IMR-90 (cell line): Measurements from ENCODE around the gene ICAM1. TPM values are rescaled to one million over a fixed set of nuclear protein-coding genes. Genes with fewer than 3 reads are reported as not detected.

Source experiments
- ATAC-seq: fragments of 200-7000 bp; cut with Tn5 transposase; 2 replicates; pipeline ENCODE4 v1.9.1; 2020; ENCODE audit warnings: low read depth, mild to moderate bottlenecking, moderate library complexity
- BruUV-seq: library from RNA; stranded (reverse); fragments of 400-500 nt; replicated peaks from 2 replicates; lab custom pipeline; 2021; lab: Mats Ljungman, UMichigan
- CTCF ChIA-PET: fragments of 300-600 bp; formaldehyde crosslinking; extraction: SDS; loops from one replicate; lab custom pipeline; 2021; ENCODE audit warnings: antibody characterized with exemption; lab: Yijun Ruan, JAX
- POLR2A ChIA-PET: fragments of 300-600 bp; sonication (Branson Sonifier 250); formaldehyde crosslinking; loops from one replicate; lab custom pipeline; 2022; ENCODE audit warnings: antibody characterized with exemption; ENCODE audit not compliant: unreplicated experiment; lab: Charles Lee
- DNase-seq: peaks from one replicate; pipeline ENCODE4 v3.0.0; 2013
- H2AFZ ChIP-seq: replicated peaks from 2 replicates; pipeline ENCODE3; 2013; ENCODE audit warnings: low read length, mild to moderate bottlenecking; ENCODE audit not compliant: poor library complexity
- H2AK5ac ChIP-seq: 2 replicates; pipeline ENCODE4 v1.6.1; 2013; ENCODE audit warnings: low read depth, low read length, inconsistent platforms
- H2AK9ac ChIP-seq: replicated peaks from 2 replicates; pipeline ENCODE3; 2013; ENCODE audit warnings: mild to moderate bottlenecking, low read depth, low read length, moderate library complexity; ENCODE audit not compliant: poor library complexity
- H2BK120ac ChIP-seq: 2 replicates; pipeline ENCODE4 v1.6.1; 2013; ENCODE audit warnings: low read depth, low read length, inconsistent platforms
- H2BK15ac ChIP-seq: 3 replicates; pipeline ENCODE4 v1.6.1; 2013; ENCODE audit warnings: low read depth, low read length, inconsistent platforms
- H2BK20ac ChIP-seq: 2 replicates; pipeline ENCODE4 v1.6.1; 2013; ENCODE audit warnings: low read depth, mild to moderate bottlenecking, inconsistent platforms, low read length, moderate library complexity
- H2BK5ac ChIP-seq: 2 replicates; pipeline ENCODE4 v1.6.1; 2013; ENCODE audit warnings: mild to moderate bottlenecking, low read depth, low read length, inconsistent platforms; ENCODE audit not compliant: poor library complexity, severe bottlenecking
- H3K14ac ChIP-seq: replicated peaks from 2 replicates; pipeline ENCODE4 v1.6.1; 2013; ENCODE audit warnings: low read depth, low read length, inconsistent platforms
- H3K18ac ChIP-seq: 2 replicates; pipeline ENCODE4 v1.6.1; 2013; ENCODE audit warnings: low read depth, low read length, control low read depth
- H3K23ac ChIP-seq: 2 replicates; pipeline ENCODE4 v1.6.1; 2013; ENCODE audit warnings: low read depth, low read length, inconsistent platforms
- H3K27ac ChIP-seq: 2 replicates; pipeline ENCODE4 v1.5.1; 2013; ENCODE audit warnings: mild to moderate bottlenecking, control low read depth, low read length; ENCODE audit not compliant: insufficient read depth
- H3K27me3 ChIP-seq: 2 replicates; pipeline ENCODE4 v1.6.1; 2013; ENCODE audit warnings: low read length; ENCODE audit not compliant: control insufficient read depth, insufficient read depth
- H3K36me3 ChIP-seq: 2 replicates; pipeline ENCODE4 v1.6.1; 2013; ENCODE audit warnings: low read length, mixed read lengths; ENCODE audit not compliant: control insufficient read depth, insufficient read depth
- H3K4ac ChIP-seq: 2 replicates; pipeline ENCODE4 v1.6.1; 2013; ENCODE audit warnings: low read depth, low read length, inconsistent platforms
- H3K4me1 ChIP-seq: 2 replicates; pipeline ENCODE4 v1.6.1; 2013; ENCODE audit warnings: low read length, mixed read lengths; ENCODE audit not compliant: control insufficient read depth, insufficient read depth
- H3K4me2 ChIP-seq: 2 replicates; pipeline ENCODE4 v1.6.1; 2013; ENCODE audit warnings: low read depth, mild to moderate bottlenecking, control low read depth, low read length, moderate library complexity
- H3K4me3 ChIP-seq: 2 replicates; pipeline ENCODE4 v1.5.1; 2013; ENCODE audit warnings: low read depth, mild to moderate bottlenecking, control low read depth, low read length, moderate library complexity; ENCODE audit not compliant: insufficient read depth
- H3K56ac ChIP-seq: 2 replicates; pipeline ENCODE4 v1.6.1; 2013; ENCODE audit warnings: low read length, inconsistent platforms; ENCODE audit not compliant: insufficient read depth; ENCODE audit errors: extremely low read depth
- H3K79me1 ChIP-seq, 2 experiments: 2 replicates each; pipeline ENCODE4 v1.6.1; 2013; ENCODE audit warnings: low read length in 2 of 2, inconsistent platforms in 1 of 2, low read depth in 1 of 2
- H3K9ac ChIP-seq: 2 replicates; pipeline ENCODE4 v1.6.1; 2013; ENCODE audit warnings: low read depth, low read length, control low read depth
- H3K9me1 ChIP-seq: 2 replicates; pipeline ENCODE4 v1.6.1; 2013; ENCODE audit warnings: low read length, inconsistent platforms; ENCODE audit not compliant: insufficient read depth
- H3K9me3 ChIP-seq: 2 replicates; pipeline ENCODE4 v1.6.1; 2013; ENCODE audit warnings: low read length; ENCODE audit not compliant: control insufficient read depth, insufficient read depth
- H4K20me1 ChIP-seq: 2 replicates; pipeline ENCODE4 v1.6.1; 2013; ENCODE audit warnings: low read length, inconsistent platforms; ENCODE audit not compliant: insufficient read depth
- H4K5ac ChIP-seq: 2 replicates; pipeline ENCODE4 v1.6.1; 2013; ENCODE audit warnings: mild to moderate bottlenecking, low read depth, low read length, control low read depth
- H4K8ac ChIP-seq, 2 experiments: 2 replicates each; pipeline ENCODE4 v1.6.1; 2013; ENCODE audit warnings: low read depth in 2 of 2, low read length in 2 of 2, control low read depth in 1 of 2, inconsistent platforms in 1 of 2
- H4K91ac ChIP-seq: 2 replicates; pipeline ENCODE4 v1.6.1; 2013; ENCODE audit warnings: low read depth, low read length, inconsistent platforms; ENCODE audit not compliant: insufficient read depth
- BHLHE40 ChIP-seq: fragments of 150-350 bp; IDR thresholded peaks from 2 replicates; pipeline ENCODE4 v1.6.1; 2016; ENCODE audit warnings: mild to moderate bottlenecking, low read depth, low read length
- CEBPB ChIP-seq: IDR thresholded peaks from 2 replicates; pipeline ENCODE4 v1.6.1; 2012; ENCODE audit warnings: low read depth, low read length, improper control_type of control experiment
- CHD1 ChIP-seq: IDR thresholded peaks from 2 replicates; pipeline ENCODE4 v1.6.1; 2012; ENCODE audit warnings: low read depth, low read length, improper control_type of control experiment
- CTCF ChIP-seq: conservative IDR thresholded peaks from 2 replicates; pipeline ENCODE4 v1.5.1; 2012; ENCODE audit warnings: mild to moderate bottlenecking, low read depth, low read length, improper control_type of control experiment
- ELK1 ChIP-seq: fragments of 150-350 bp; IDR thresholded peaks from 2 replicates; pipeline ENCODE4 v1.6.1; 2016; ENCODE audit warnings: low read depth, mild to moderate bottlenecking, low read length, moderate library complexity, borderline replicate concordance
- FOS ChIP-seq: fragments of 150-350 bp; IDR thresholded peaks from 2 replicates; pipeline ENCODE4 v1.6.1; 2016; ENCODE audit warnings: low read depth, low read length
- MAFK ChIP-seq: IDR thresholded peaks from 2 replicates; pipeline ENCODE4 v1.6.1; 2012; ENCODE audit warnings: low read depth, low read length, improper control_type of control experiment
- MAZ ChIP-seq: IDR thresholded peaks from 2 replicates; pipeline ENCODE4 v1.6.1; 2012; ENCODE audit warnings: low read depth, mild to moderate bottlenecking, low read length, improper control_type of control experiment, moderate library complexity, borderline replicate concordance
- MXI1 ChIP-seq: IDR thresholded peaks from 2 replicates; pipeline ENCODE4 v1.6.1; 2012; ENCODE audit warnings: low read depth, mild to moderate bottlenecking, low read length, moderate library complexity, borderline replicate concordance
- NFE2L2 ChIP-seq: fragments of 150-350 bp; IDR thresholded peaks from 2 replicates; pipeline ENCODE4 v1.6.1; 2016; ENCODE audit warnings: low read depth, mild to moderate bottlenecking, low read length
- POLR2A ChIP-seq: IDR thresholded peaks from 2 replicates; pipeline ENCODE4 v1.6.1; 2012; ENCODE audit warnings: mild to moderate bottlenecking, low read depth, low read length
- RAD21 ChIP-seq: IDR thresholded peaks from 2 replicates; pipeline ENCODE4 v1.6.1; 2012; ENCODE audit warnings: low read length, improper control_type of control experiment
- RCOR1 ChIP-seq: IDR thresholded peaks from 2 replicates; pipeline ENCODE4 v1.6.1; 2012; ENCODE audit warnings: mild to moderate bottlenecking, low read length, improper control_type of control experiment; ENCODE audit not compliant: insufficient replicate concordance
- SMC3 ChIP-seq: fragments of 150-350 bp; IDR thresholded peaks from 2 replicates; pipeline ENCODE4 v1.6.1; 2016; ENCODE audit warnings: low read depth, mild to moderate bottlenecking, antibody characterized with exemption, low read length, moderate library complexity
- WGBS, 2 experiments: methylation state at CpG; one replicate each; pipeline versions ENCODE4 v1.1.5 to v1.1.7; 2013; ENCODE audit warnings: missing lambda C conversion rate in 2 of 2; ENCODE audit not compliant: insufficient read length in 1 of 2; ENCODE audit errors: extremely low coverage in 2 of 2; 5-methylcytosine and 5-hydroxymethylcytosine counted together
- dilution Hi-C: fragments of 300-500 bp; cut with HindIII; formaldehyde crosslinking; loops from one replicate; pipeline ENCODE4 v1.14.3; 2018; ENCODE audit warnings: low sequenced_read_pairs; ENCODE audit not compliant: unreplicated experiment
- in situ Hi-C: fragments of 300-500 bp; cut with MboI; formaldehyde crosslinking; loops from 3 replicates; pipeline ENCODE4 v1.14.3; 2019; ENCODE audit warnings: low sequenced_read_pairs, inconsistent platforms, mixed read lengths
- intact Hi-C: fragments of 100-400 bp; cut with micrococcal nuclease; formaldehyde crosslinking; loops from 2 replicates; pipeline ENCODE4 v1.10.0; 2022
- polyA plus RNA-seq, 3 experiments: library from polyadenylated mRNA; depleted of rRNA; stranded (reverse); fragments of >200 nt; gene quantifications; 2 replicates each; pipeline ENCODE4 v1.2.3, GENCODE V29; 2012; ENCODE audit warnings: low replicate concordance in 1 of 3
- total RNA-seq: library from RNA; depleted of rRNA; stranded (reverse); fragments of >200 nt; gene quantifications from 2 replicates; pipeline ENCODE4 v1.2.3, GENCODE V29; 2012

Gene ICAM1
- total and polyA plus RNA-seq, 2 of the 4 experiments (the other 2 are of a cell fraction) = 10.6 to 19.1 TPM

- no peak overlapping the region for H4K91ac ChIP-seq
- no peak overlapping the region for H3K27ac ChIP-seq
- no peak overlapping the region; the same call in 1 of the 2 replicates for H4K5ac ChIP-seq
- no peak overlapping the region for H3K23ac ChIP-seq
- H3K4me2 ChIP-seq = peak overlapping the region; percentile 49
- peaks cover 14% of the 10 kb centered on the region; the same call in 1 of the 2 replicates for H3K36me3 ChIP-seq
- BruUV-seq = no TSS peak
- WGBS, 2 experiments = 56% methylated on average over 32 of the region's 56 CpGs; no CpG with 5 or more reads in 1 of the 2 experiments
- ATAC-seq = no peak
- H2BK5ac ChIP-seq = no peak overlapping the region
- H4K20me1 ChIP-seq = peaks cover 6% of the 10 kb centered on the region
- H3K27me3 ChIP-seq = no peaks in the 10 kb centered on the region; the same call in 1 of the 2 replicates
- H3K14ac ChIP-seq = no peak overlapping the region
- in situ Hi-C loops = no loop called here
- no peak for DNase-seq
- peak overlapping the region; percentile 92 for H2AFZ ChIP-seq
- H2BK120ac ChIP-seq = no peak overlapping the region
- no peak overlapping the region for H3K9ac ChIP-seq
- H3K9me3 ChIP-seq = no peaks in the 10 kb centered on the region
- H3K56ac ChIP-seq = no peak overlapping the region
- dilution Hi-C loops = no loop called here
- peak overlapping the region in 1 of 2 experiments; percentile 38; a peak in 2 of 4 replicates for H4K8ac ChIP-seq
- intact Hi-C loops = no loop called here
- H3K4me3 ChIP-seq = peak overlapping the region; percentile 25
- peaks cover 4% of the 10 kb centered on the region for H3K9me1 ChIP-seq
- no peak overlapping the region for H3K4ac ChIP-seq
- CTCF ChIA-PET = no interaction called here
- H3K79me1 ChIP-seq = peaks cover 0 to 4% of the 10 kb centered on the region in 2 experiments; a peak in 1 of 4 replicates
- H3K18ac ChIP-seq = no peak overlapping the region
- POLR2A ChIA-PET = no interaction called here
- H2BK20ac ChIP-seq = no peak overlapping the region
- H2AK5ac ChIP-seq = peak overlapping the region; percentile 27; the same call in 1 of the 2 replicates
- H2BK15ac ChIP-seq = no peak overlapping the region
- H3K4me1 ChIP-seq = peaks cover 15% of the 10 kb centered on the region
- peak overlapping the region; percentile 83 for H2AK9ac ChIP-seq
- TF ChIP-seq SMC3 (no peak), ELK1 (no peak), NFE2L2 (no peak), CEBPB (no peak), RCOR1 (no peak), RAD21 (no peak), CHD1 (no peak), FOS (no peak), MXI1 (no peak), CTCF (no peak), MAFK (no peak), MAZ (no peak), POLR2A (no peak), BHLHE40 (no peak)
These were observed 22.1 kb downstream of the ICAM1 start for GRCh38 chr19:10292789-10293636.
